HepG2 (cell line): ENCODE results near the gene PELI3. TPM values are rescaled to one million over a fixed set of nuclear protein-coding genes. Genes with fewer than 3 reads are reported as not detected.

Experiments
- ADNP ChIP-seq: sonication (generic); formaldehyde crosslinking; IDR thresholded peaks from 2 replicates; pipeline ENCODE4 v1.4.0; 2020; ENCODE audit warnings: missing genetic modification reagents
- HDAC1 ChIP-seq: sonication (generic); formaldehyde crosslinking; IDR thresholded peaks from 2 replicates; pipeline ENCODE4 v1.5.1; 2020; ENCODE audit warnings: mild to moderate bottlenecking, missing genetic modification reagents
- HIVEP1 ChIP-seq: sonication (generic); formaldehyde crosslinking; IDR thresholded peaks from 2 replicates; pipeline ENCODE4 v1.4.0; 2020; ENCODE audit warnings: mild to moderate bottlenecking, missing genetic modification reagents
- ISL2 ChIP-seq: sonication (generic); formaldehyde crosslinking; IDR thresholded peaks from 2 replicates; pipeline ENCODE4 v1.5.0; 2020; ENCODE audit warnings: missing genetic modification reagents
- KDM2A ChIP-seq: sonication (generic); formaldehyde crosslinking; IDR thresholded peaks from 2 replicates; pipeline ENCODE4 v1.4.0; 2020; ENCODE audit warnings: low read depth, missing genetic modification reagents, borderline replicate concordance
- NCOR1 ChIP-seq: fragments of 200-600 bp; sonication (generic); IDR thresholded peaks from 2 replicates; pipeline ENCODE4 v1.7.0; 2017; ENCODE audit warnings: antibody characterized with exemption, low read length, borderline replicate concordance
- PHF20 ChIP-seq: sonication (generic); formaldehyde crosslinking; IDR thresholded peaks from 2 replicates; pipeline ENCODE4 v1.5.0; 2020; ENCODE audit warnings: mild to moderate bottlenecking, missing genetic modification reagents
- RBFOX2 ChIP-seq: fragments of 200-400 bp; formaldehyde crosslinking; IDR thresholded peaks from 2 replicates; pipeline ENCODE4 v1.6.1; 2017; ENCODE audit warnings: low read depth, mild to moderate bottlenecking, low read length
- TEAD2 ChIP-seq: sonication (generic); formaldehyde crosslinking; IDR thresholded peaks from 2 replicates; pipeline ENCODE4 v1.9.0; 2021; ENCODE audit warnings: missing genetic modification reagents
- ZBTB7B ChIP-seq: sonication (generic); formaldehyde crosslinking; IDR thresholded peaks from 2 replicates; pipeline ENCODE4 v1.4.0; 2020; ENCODE audit warnings: missing genetic modification reagents
- ZNF569 ChIP-seq: sonication (generic); formaldehyde crosslinking; IDR thresholded peaks from 2 replicates; pipeline ENCODE4 v1.5.0; 2020; ENCODE audit warnings: mild to moderate bottlenecking, missing genetic modification reagents, moderate library complexity, borderline replicate concordance
- polyA plus RNA-seq, 8 experiments: library from polyadenylated mRNA; depleted of rRNA in 3 of 8; stranded (reverse) in 7 of 8; unstranded in 1 of 8; fragments of >200 nt; fragmentation: Illumina TruSeq in 4 of 8; extraction: Trizol in 4 of 8; gene quantifications; 2 replicates each; pipeline versions ENCODE4 v1.2.1 to v1.2.3, GENCODE V29; 2011 to 2016; ENCODE audit warnings: low read depth in 4 of 8, missing spikeins in 1 of 8, mixed read lengths in 1 of 8; ENCODE audit not compliant: insufficient read depth in 1 of 8
- total RNA-seq, 5 experiments: library from RNA; depleted of rRNA; stranded (reverse); fragments of >200 nt; fragmentation: Illumina TruSeq; extraction: Trizol; gene quantifications; 2 replicates each; pipeline ENCODE4 v1.2.3, GENCODE V29; 2016; ENCODE audit warnings: low read depth in 1 of 5
- TF ChIP-seq, protein P1 (sequence below): sonication (generic); formaldehyde crosslinking; IDR thresholded peaks from 2 replicates; pipeline ENCODE4 v1.5.0; 2020; ENCODE audit warnings: mild to moderate bottlenecking, missing genetic modification reagents, moderate library complexity
- TF ChIP-seq, protein P2 (sequence below): sonication (generic); formaldehyde crosslinking; IDR thresholded peaks from 2 replicates; pipeline ENCODE4 v1.4.0; 2020; ENCODE audit warnings: missing genetic modification reagents
- TF ChIP-seq, protein P3 (sequence below): sonication (generic); formaldehyde crosslinking; IDR thresholded peaks from 2 replicates; pipeline ENCODE4 v1.5.0; 2020; ENCODE audit warnings: mild to moderate bottlenecking, missing genetic modification reagents, borderline replicate concordance
- TF ChIP-seq, protein P4 (sequence below): fragments of 450-650 bp; IDR thresholded peaks from 2 replicates; pipeline ENCODE4 v1.6.1; 2017
- TF ChIP-seq, protein P5 (sequence below): sonication (generic); formaldehyde crosslinking; conservative IDR thresholded peaks from 2 replicates; pipeline ENCODE4 v1.4.0; 2020; ENCODE audit warnings: mild to moderate bottlenecking, missing genetic modification reagents, moderate library complexity
- TF ChIP-seq, protein P6 (sequence below): sonication (generic); formaldehyde crosslinking; IDR thresholded peaks from 2 replicates; pipeline ENCODE4 v1.5.0; 2020; ENCODE audit warnings: missing genetic modification reagents, mild to moderate bottlenecking, borderline replicate concordance

The PELI3 gene
- total and polyA plus RNA-seq, 2 of the 13 experiments (the other 11 are each of a cell fraction or from before 2014, with no cell fraction given), result 2.0 to 4.0 TPM

DNA sequence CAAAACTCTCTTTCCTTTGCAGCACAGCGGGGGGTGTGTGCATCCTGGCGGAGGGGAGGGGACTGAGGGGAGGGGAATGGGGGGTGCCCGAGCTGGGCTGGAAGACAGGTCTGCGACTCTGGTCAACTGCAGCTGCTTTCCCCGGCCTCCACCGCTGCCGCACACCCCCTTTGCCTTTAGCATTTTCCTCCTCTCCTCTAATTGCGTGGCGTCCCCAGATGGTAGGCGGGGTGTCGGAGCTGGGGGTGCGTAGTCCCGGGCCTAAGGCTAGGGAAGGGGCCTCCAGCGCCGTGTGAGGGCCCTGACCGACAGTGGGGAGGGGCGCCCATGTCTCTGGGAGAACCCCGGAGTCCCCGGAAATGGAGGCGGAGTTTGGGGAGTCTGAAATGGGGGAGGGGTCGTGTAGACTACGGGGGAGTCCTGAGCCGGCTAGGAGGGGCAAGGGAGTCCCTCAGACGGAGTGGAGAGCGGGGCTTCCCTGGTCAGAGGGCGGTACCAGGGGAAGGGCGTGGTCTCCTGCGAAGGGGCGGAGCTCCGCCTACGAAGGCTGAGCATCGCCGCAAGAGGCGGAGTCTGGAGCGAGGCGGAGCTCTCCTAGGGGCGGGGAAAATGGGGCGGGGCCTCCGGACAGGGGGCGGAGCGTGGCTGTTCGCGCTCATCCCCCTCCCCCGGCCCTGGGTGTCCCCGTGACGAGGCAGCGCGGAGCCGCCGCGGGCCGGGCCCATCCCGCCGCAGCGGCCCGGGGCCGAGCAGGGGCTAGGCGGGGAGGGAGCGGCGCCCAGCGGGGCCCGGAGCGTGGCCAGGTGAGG, at the start of gene PELI3 (continued):
- TF ChIP-seq, protein P1, sequence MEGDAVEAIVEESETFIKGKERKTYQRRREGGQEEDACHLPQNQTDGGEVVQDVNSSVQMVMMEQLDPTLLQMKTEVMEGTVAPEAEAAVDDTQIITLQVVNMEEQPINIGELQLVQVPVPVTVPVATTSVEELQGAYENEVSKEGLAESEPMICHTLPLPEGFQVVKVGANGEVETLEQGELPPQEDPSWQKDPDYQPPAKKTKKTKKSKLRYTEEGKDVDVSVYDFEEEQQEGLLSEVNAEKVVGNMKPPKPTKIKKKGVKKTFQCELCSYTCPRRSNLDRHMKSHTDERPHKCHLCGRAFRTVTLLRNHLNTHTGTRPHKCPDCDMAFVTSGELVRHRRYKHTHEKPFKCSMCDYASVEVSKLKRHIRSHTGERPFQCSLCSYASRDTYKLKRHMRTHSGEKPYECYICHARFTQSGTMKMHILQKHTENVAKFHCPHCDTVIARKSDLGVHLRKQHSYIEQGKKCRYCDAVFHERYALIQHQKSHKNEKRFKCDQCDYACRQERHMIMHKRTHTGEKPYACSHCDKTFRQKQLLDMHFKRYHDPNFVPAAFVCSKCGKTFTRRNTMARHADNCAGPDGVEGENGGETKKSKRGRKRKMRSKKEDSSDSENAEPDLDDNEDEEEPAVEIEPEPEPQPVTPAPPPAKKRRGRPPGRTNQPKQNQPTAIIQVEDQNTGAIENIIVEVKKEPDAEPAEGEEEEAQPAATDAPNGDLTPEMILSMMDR, result no peak
- TF ChIP-seq NCOR1 (no peak), RBFOX2 (0 out of 2 replicates have a peak, but pooled peaks have one; percentile 46), ZNF569 (CRISPR knock-in tag) (no peak), HDAC1 (CRISPR knock-in tag) (peak; percentile 44; the same call in 1 of the 2 replicates), ISL2 (CRISPR knock-in tag) (no peak), HIVEP1 (CRISPR knock-in tag) (peak; percentile 99), TEAD2 (CRISPR knock-in tag) (no peak), ZBTB7B (no peak), ADNP (CRISPR knock-in tag) (no peak), KDM2A (peak; percentile 63; the same call in 1 of the 2 replicates), PHF20 (CRISPR knock-in tag) (no peak)
- TF ChIP-seq, protein P2, sequence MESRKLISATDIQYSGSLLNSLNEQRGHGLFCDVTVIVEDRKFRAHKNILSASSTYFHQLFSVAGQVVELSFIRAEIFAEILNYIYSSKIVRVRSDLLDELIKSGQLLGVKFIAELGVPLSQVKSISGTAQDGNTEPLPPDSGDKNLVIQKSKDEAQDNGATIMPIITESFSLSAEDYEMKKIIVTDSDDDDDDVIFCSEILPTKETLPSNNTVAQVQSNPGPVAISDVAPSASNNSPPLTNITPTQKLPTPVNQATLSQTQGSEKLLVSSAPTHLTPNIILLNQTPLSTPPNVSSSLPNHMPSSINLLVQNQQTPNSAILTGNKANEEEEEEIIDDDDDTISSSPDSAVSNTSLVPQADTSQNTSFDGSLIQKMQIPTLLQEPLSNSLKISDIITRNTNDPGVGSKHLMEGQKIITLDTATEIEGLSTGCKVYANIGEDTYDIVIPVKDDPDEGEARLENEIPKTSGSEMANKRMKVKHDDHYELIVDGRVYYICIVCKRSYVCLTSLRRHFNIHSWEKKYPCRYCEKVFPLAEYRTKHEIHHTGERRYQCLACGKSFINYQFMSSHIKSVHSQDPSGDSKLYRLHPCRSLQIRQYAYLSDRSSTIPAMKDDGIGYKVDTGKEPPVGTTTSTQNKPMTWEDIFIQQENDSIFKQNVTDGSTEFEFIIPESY (CRISPR knock-in tag), result no peak
- TF ChIP-seq, protein P3, sequence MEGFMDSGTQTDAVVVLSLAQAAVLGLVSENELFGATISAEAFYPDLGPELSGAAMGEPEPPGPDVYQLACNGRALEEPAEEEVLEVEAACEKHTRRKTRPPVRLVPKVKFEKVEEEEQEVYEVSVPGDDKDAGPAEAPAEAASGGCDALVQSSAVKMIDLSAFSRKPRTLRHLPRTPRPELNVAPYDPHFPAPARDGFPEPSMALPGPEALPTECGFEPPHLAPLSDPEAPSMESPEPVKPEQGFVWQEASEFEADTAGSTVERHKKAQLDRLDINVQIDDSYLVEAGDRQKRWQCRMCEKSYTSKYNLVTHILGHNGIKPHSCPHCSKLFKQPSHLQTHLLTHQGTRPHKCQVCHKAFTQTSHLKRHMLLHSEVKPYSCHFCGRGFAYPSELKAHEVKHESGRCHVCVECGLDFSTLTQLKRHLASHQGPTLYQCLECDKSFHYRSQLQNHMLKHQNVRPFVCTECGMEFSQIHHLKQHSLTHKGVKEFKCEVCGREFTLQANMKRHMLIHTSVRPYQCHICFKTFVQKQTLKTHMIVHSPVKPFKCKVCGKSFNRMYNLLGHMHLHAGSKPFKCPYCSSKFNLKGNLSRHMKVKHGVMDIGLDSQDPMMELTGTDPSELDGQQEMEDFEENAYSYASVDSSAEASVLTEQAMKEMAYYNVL (CRISPR knock-in tag), result no peak
- TF ChIP-seq, protein P4, sequence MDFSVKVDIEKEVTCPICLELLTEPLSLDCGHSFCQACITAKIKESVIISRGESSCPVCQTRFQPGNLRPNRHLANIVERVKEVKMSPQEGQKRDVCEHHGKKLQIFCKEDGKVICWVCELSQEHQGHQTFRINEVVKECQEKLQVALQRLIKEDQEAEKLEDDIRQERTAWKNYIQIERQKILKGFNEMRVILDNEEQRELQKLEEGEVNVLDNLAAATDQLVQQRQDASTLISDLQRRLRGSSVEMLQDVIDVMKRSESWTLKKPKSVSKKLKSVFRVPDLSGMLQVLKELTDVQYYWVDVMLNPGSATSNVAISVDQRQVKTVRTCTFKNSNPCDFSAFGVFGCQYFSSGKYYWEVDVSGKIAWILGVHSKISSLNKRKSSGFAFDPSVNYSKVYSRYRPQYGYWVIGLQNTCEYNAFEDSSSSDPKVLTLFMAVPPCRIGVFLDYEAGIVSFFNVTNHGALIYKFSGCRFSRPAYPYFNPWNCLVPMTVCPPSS, result no peak
- TF ChIP-seq, protein P5, sequence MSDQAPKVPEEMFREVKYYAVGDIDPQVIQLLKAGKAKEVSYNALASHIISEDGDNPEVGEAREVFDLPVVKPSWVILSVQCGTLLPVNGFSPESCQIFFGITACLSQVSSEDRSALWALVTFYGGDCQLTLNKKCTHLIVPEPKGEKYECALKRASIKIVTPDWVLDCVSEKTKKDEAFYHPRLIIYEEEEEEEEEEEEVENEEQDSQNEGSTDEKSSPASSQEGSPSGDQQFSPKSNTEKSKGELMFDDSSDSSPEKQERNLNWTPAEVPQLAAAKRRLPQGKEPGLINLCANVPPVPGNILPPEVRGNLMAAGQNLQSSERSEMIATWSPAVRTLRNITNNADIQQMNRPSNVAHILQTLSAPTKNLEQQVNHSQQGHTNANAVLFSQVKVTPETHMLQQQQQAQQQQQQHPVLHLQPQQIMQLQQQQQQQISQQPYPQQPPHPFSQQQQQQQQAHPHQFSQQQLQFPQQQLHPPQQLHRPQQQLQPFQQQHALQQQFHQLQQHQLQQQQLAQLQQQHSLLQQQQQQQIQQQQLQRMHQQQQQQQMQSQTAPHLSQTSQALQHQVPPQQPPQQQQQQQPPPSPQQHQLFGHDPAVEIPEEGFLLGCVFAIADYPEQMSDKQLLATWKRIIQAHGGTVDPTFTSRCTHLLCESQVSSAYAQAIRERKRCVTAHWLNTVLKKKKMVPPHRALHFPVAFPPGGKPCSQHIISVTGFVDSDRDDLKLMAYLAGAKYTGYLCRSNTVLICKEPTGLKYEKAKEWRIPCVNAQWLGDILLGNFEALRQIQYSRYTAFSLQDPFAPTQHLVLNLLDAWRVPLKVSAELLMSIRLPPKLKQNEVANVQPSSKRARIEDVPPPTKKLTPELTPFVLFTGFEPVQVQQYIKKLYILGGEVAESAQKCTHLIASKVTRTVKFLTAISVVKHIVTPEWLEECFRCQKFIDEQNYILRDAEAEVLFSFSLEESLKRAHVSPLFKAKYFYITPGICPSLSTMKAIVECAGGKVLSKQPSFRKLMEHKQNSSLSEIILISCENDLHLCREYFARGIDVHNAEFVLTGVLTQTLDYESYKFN, result 0 out of 2 replicates have a peak, but pooled peaks have one; percentile 22
- TF ChIP-seq, protein P6, sequence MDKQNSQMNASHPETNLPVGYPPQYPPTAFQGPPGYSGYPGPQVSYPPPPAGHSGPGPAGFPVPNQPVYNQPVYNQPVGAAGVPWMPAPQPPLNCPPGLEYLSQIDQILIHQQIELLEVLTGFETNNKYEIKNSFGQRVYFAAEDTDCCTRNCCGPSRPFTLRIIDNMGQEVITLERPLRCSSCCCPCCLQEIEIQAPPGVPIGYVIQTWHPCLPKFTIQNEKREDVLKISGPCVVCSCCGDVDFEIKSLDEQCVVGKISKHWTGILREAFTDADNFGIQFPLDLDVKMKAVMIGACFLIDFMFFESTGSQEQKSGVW (CRISPR knock-in tag), result no peak
